ENCODE results near the gene CYTH2.

The CYTH2 gene, protein sequence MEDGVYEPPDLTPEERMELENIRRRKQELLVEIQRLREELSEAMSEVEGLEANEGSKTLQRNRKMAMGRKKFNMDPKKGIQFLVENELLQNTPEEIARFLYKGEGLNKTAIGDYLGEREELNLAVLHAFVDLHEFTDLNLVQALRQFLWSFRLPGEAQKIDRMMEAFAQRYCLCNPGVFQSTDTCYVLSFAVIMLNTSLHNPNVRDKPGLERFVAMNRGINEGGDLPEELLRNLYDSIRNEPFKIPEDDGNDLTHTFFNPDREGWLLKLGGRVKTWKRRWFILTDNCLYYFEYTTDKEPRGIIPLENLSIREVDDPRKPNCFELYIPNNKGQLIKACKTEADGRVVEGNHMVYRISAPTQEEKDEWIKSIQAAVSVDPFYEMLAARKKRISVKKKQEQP

DNA sequence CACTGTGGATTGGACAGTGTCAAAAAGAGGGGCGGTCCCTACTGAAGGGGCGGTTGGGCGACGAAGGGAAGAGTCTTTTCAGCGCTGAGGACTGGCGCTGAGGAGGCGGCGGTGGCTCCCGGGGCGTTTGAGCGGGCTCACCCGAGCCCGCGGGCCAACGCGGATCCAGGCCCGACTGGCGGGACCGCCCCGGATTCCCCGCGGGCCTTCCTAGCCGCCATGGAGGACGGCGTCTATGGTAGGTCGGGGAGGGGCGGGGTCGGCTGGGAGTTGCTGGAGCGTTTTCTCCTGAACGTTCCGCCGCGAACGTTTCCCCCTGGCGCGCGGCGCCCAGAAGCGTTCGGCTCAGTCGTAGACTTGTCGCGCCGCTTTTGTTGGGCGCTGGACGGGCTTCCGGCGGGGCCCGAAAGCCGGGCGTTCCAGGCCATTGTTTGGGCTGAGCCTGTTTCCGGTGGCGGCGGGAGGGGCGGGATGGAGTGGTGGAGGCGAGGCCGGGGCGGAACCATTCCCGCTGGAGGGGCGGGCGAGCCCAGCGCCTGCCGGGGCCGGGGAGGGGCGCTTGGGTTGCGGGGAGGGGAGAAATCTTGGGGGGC lies at the start of gene CYTH2:
Gene CYTH2 (plus strand): TSS at position 81 of the 593 bp plus-strand sequence. CDS start 139 bp downstream, at position 220.
- DNase-seq = peak; percentile 86

DNA sequence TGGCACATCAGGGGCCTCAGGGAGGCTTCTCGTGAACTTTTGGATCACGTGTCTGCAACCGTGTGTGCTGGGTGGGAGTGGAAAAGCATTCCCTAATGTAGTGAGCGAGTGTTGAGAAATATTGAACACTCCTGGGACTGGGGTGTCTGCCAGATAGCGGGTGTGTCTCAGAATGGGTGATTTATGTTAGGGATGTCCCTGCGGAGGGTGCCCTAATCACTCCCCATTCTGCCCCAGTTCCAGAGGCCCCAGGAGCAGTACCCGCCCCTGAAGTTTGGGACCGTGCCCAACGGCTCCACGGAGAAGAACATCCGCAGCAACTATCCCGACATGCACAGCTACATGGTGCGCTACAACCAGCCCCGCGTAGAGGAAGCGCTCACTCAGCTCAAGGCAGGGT lies 47.6 kb upstream of the CYTH2 start:
- DNase-seq = no peak

DNA sequence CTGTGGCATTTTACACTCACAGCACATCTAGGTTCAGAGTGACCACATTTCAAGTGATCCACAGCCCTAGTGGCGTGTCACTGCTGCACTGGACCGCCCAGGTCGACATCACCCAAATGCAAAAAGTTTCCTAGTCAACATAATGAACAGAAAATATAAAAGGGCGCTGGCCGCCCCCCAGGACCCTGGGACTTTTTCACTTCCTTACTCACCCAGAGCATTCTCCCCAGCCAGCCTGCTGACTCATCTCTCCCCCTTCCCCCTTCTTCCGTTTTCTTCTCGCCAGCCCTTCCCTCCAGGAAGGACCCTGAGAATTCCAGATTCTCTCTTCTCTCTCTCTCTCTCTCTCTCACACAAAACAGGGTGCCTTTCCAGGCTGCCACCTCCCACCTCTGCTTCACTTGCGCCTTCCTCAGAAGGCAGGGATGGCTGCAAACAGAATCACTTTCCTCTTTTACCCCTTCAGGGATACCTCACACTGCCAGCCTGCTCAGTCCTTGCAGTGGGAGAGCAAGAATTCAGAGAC lies 44.4 kb upstream of the CYTH2 start:
- no peak for DNase-seq

DNA sequence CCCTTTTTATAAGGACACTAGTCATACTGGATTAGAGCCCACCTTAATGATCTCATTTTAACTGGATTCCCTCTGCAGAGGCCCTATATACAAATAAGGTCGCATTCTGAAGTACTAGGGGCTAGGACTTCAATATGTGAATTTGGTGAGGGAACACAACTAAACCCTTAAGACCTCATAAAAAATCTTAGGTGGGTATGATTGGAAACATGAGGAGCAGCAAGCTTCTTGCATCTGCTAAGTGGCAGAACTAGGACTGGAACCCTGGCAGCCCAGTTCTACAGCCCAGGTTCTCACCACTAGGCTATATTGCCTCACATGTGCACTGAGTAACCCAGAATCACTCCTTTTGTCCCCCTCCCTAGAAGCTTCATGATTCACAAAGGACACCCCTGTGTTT lies 40.5 kb upstream of the CYTH2 start:
- DNase-seq = no peak

DNA sequence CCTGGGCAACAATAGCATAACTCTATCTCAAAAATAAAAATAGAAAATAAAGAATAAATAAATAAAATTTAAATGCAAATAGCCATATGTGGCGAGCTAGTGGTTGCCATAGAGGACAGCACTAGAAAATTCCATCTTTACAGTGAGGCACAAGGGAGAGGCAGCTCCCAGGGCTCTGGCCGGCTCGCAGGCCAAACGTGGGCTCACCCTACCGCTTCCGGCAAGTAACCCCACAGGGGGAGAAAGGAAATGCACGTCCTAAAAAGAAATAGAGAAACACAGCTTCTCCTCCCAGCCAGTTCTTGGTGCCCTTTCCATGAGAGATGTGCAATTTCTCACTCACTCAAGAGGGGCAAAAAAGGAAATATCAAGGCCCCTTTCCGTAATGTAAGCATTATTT lies 35.8 kb upstream of the CYTH2 start:
- DNase-seq = no peak

DNA sequence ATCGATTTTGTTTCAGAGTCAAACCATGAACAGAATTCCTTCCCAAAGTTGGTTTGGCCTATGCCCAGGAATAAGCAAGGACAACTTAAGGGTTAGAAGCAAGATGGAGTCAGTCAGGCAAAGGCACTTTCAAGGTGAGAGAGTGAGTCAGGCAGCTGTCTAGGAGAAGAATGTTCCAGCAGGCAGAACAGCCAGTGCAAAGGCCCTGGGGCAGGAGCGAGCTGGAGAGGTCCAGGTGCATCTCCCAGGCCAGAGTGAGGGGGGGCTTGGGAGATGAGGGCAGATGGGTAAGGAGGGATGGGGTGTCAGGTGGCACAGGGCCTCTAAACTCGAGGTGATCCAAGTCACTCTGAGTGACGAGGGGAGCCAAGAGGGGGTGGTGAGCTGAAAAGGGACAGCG lies 32.6 kb upstream of the CYTH2 start:
- no peak for DNase-seq

DNA sequence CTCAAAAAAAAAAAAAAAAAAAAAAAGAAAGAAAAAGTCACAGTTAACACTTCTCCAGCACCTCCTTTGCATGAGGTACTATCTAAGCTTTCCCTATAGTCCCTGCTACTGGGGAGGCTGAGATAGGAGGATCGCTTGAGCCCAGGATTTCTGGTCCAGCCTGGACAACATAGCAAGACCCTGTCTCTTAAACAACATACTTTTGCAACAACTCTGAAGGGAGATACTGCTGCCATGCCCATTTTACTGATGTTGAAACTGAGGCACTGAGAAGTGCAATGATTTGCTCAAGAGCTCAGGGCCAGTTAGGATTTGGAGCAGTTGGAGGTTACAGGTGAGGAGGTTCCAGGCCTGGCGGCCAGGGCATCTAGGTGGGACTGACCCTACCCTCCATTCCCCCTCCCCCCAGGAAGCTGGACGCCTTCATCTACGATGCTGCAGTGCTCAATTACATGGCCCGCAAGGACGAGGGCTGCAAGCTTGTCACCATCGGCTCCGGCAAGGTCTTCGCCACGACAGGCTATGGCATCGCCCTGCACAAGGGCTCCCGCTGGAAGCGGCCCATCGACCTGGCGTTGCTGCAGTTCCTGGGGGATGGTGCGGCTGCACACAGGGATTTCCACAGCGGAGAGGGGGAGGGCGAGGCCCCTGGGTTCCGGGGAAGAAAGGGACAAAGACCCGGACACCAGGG lies 27.7 kb upstream of the CYTH2 start:
- DNase-seq = no peak

DNA sequence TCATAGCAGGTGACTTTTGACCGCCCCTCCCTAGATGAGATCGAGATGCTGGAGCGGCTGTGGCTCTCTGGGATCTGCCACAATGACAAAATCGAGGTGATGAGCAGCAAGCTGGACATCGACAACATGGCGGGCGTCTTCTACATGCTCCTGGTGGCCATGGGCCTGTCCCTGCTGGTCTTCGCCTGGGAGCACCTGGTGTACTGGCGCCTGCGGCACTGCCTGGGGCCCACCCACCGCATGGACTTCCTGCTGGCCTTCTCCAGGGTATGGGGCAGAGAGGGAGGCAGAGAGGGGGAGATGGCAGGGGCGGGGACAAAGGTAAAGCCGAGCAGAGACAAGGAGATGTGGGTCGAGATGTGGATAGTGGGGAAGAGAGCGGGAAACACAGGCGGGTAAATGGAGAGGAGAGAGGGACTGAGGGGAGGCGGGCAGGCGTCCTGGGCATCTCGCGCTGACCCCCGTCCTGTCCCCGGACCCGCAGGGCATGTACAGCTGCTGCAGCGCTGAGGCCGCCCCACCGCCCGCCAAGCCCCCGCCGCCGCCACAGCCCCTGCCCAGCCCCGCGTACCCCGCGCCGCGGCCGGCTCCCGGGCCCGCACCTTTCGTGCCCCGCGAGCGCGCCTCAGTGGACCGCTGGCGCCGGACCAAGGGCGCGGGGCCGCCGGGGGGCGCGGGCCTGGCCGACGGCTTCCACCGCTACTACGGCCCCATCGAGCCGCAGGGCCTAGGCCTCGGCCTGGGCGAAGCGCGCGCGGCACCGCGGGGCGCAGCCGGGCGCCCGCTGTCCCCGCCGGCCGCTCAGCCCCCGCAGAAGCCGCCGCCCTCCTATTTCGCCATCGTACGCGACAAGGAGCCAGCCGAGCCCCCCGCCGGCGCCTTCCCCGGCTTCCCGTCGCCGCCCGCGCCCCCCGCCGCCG lies 26.8 kb upstream of the CYTH2 start:
- no peak for DNase-seq

DNA sequence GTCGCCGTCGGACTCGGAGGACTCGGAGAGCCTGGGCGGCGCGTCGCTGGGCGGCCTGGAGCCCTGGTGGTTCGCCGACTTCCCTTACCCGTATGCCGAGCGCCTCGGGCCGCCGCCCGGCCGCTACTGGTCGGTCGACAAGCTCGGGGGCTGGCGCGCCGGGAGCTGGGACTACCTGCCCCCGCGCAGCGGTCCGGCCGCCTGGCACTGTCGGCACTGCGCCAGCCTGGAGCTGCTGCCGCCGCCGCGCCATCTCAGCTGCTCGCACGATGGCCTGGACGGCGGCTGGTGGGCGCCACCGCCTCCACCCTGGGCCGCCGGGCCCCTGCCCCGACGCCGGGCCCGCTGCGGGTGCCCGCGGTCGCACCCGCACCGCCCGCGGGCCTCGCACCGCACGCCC lies 25.9 kb upstream of the CYTH2 start:
- no peak for DNase-seq

DNA sequence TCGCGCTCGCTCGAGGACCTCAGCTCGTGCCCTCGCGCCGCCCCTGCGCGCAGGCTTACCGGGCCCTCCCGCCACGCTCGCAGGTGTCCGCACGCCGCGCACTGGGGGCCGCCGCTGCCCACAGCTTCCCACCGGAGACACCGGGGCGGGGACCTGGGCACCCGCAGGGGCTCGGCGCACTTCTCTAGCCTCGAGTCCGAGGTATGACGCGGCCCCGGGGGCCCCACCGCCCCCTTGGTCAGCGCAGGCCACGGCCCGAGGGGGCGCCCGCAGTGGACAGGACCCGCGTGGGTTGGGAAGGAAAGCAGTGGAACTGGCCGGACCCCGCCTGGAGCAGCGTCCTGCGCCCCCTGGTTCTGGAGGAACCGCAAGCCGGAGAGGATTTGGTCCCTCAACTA lies 25.4 kb upstream of the CYTH2 start:
- no peak for DNase-seq

DNA sequence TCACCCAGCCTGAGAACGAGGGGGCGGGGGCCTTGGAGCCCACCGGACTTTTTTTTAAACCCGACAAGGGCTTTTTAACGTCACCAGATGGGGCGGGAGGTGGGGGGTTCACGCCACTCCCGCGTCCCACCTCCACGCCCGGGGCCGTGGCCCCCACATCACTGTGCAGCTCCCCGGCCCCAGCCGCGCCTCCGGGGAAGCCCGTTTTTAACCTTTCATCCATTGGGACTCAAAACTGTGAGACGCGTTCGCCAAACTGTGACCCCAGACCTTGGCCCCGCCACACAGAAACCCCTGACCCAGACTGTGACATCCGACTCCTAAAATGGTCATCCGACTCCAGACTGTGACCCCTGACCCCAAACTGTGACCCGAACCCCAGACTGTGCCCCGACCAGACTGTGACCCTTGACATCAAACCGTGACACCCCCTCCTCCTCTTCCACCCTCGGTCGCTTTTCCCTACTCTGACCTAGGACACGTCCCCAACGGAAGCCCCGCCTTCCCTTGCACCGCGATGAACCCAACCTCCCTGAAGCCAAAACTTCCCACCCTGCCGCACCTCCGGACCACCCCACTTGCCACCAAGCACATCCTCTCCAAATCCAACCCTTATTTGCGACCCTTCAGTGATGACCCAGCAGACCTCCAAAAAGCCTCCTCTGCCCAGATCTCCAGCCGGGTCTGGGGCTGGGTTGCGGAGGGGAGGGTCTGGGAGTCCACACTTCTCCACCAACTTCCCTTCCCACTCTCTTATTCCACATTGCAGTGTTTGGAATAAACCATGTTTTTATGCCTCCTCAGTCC lies 24.8 kb upstream of the CYTH2 start:
- DNase-seq = no peak

DNA sequence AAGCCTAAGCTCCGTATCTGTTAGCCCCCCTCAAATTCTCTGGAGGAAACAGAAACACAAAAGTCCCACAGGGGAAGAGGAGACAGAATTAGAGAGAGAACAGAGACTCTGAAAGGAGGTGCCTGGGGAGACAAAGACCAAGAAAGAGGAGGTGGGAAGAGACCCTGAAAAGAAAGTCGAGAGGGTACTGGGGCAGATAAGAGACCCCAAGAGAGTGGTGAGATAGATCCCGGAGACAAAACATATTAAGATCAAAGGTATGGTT lies 24.3 kb upstream of the CYTH2 start:
- no peak for DNase-seq

DNA sequence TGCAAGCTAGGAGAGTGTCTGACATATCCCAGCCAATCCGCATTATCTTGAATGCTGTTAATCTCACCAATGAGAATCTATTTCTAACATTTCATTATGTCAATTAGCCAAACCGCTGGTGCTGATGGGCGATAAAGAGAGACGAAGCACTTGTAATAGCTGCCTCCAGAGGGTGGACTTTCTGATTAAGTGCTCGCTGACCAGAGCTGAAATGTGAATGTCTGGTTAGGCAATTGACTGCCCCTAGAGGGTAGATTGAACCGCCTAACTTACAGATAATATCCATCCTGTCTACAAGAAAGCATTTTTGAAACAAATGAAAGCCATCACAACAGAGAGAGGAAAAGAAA lies 23.9 kb upstream of the CYTH2 start:
- DNase-seq = no peak

DNA sequence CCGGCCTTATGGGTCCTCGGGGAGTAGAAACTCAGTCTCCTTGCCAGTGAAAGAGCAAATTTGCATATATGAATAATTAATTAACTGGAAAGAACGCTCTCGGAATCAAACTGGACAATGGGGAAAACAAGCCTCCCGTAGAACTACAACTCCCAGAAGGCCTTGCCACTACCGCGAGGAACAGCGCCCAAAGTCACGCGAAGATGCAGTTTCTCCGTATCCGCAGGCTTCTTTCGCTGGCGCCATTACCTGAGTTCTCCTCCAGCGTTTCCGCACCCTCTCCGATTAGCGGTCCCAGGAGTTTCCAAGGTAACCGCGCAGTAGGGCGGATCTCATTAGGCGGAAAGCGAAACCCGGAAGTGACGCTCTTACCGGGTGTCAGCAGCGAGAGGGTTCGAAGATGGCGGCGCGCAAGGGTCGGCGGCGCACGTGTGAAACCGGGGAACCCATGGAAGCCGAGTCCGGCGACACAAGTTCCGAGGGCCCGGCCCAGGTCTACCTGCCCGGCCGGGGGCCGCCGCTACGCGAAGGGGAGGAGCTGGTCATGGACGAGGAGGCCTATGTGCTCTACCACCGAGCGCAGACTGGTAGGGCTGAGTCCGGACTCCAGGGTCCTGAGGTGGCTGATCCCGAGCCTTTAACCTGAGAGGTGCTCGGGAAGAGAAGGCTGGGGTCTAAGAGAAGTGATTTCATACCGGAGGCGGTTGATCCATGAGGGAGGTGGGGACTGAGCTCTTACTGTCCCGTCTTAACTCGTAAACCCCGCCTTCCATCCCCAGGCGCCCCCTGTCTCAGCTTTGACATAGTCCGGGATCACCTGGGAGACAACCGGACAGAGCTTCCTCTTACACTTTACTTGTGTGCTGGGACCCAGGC lies 23.3 kb upstream of the CYTH2 start, which contains the start of gene GRWD1:
Gene GRWD1 (plus strand): TSS at position 378 of the 876 bp plus-strand sequence. CDS start 23 bp downstream, at position 401.
- DNase-seq = peak; percentile 92

DNA sequence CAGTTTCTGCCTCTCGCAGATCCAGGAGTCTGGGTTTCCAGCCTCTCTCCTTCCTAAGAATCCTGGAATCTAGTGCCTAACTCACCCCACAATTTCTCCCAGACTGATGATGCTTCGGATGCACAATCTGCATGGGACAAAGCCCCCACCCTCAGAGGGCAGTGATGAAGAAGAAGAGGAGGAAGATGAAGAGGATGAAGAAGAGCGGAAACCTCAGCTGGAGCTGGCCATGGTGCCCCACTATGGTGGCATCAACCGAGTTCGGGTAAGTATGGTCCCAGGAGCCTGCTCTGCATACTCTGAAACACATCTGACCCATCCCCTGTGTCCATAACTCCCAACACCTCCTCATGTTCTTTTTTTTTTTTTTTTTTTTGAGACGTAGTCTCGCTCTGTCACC lies 22.6 kb upstream of the CYTH2 start:
- DNase-seq = no peak

DNA sequence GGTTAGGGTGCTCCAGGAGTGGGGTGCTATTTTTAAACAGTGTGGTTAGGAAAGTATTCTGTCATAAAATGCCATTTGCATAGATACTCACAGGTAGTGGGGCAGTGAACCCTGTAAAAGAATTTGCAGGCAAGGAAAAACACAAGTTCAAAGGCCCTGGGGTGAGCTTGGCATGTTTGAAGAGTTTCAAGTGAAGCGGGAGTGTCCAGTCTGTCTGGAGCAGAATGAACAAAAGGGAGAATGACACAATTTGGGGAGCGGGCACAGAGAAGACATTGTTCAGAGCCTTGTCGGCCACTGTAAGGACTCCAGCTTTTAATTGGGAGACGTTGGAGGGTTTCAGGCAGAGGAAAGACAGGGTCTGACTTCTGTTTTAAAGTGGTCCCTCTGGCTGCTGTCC lies 20.6 kb upstream of the CYTH2 start:
- DNase-seq = no peak

DNA sequence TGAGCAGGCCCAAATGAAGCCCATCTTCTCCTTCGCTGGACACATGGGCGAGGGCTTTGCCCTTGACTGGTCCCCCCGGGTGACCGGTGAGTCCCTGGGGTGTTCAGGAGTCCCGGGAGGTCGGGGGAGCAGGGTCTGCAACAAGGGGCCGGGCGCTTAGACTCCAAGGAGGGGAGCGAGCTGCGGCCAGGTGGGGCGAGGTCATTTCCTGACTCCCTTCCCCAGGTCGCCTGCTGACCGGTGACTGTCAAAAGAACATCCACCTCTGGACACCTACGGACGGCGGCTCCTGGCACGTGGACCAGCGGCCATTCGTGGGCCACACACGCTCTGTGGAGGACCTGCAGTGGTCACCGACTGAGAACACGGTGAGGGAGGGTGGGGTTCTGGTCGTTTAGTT lies 18.7 kb upstream of the CYTH2 start:
- no peak for DNase-seq

DNA sequence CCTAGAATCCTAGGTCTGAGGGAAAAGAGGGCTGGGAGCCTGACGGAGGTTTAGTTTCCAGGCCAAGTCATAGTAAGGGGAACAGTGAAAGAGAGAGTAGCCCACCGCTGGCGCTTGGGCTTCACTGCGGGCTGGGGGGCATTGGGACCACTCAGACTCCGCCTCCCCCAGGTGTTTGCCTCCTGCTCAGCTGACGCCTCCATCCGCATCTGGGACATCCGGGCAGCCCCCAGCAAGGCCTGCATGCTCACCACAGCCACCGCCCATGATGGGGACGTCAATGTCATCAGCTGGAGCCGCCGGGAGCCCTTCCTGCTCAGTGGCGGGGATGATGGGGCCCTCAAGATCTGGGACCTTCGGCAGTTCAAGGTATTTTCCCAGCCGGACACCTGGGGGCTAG lies 18.3 kb upstream of the CYTH2 start:
- DNase-seq = no peak

DNA sequence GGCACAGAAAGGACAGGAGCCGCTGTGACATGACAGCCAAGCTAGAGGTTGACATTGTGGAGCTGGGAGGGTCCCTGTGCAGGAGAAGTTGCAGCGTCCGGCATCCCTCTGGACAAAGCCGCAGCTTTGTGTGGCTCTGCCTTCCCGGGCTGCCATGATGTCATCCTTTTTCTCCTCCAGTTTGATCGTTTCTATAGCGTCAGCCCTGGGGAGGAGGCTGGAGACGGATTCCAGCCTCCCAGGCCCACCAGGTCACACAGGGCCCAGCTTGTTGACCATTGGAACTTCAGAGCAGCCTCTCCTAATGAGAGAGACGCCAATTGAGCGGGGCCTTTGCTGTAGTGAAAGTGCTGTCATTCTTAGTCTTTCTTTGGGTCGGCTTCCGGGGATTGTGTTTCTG lies 17.5 kb upstream of the CYTH2 start:
- no peak for DNase-seq

DNA sequence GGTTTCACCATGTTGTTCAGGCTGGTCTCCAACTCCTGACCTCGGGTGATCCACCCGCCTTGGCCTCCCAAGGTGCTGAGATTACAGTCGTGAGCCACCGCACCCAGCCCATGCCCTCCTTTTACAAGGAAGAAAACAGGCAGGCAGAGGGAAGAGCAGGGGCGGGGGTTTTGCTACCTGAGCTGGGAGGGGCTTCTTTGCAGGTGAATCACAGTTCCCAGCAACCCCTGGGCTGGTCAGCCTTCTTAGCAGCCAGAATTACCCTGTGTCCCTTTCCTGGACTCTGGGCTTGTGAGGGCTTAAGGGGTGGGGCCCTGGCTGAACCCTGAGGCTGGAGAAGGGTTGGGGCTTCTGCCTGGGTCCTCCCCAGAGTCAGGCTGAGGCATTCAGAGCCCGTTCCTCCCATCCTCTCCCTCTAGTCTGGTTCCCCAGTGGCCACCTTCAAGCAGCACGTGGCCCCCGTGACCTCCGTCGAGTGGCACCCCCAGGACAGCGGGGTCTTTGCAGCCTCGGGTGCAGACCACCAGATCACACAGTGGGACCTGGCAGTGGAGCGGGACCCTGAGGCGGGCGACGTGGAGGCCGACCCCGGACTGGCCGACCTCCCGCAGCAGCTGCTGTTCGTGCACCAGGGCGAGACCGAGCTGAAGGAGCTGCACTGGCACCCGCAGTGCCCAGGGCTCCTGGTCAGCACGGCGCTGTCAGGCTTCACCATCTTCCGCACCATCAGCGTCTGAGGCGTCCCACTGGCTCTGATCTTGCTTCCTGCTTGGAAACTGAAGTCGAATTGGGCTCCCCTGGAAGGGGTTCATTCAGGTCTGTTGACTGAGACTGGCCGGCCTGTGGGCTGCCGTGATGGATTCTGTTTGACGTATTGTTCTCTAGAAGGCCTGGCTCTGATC lies 16.6 kb upstream of the CYTH2 start:
- no peak for DNase-seq
